GM15510 (cell line): ENCODE measurements around the gene CDKN1C.

Experiments
- POLR2A ChIP-seq: IDR thresholded peaks from 3 replicates; pipeline ENCODE4 v1.6.1; 2011; ENCODE audit warnings: borderline replicate concordance; ENCODE audit not compliant: insufficient read length; ENCODE audit errors: extremely low read depth

Gene CDKN1C

GRCh38 chr11:2859699-2860037 is 25.9 kb downstream of the CDKN1C start:
- TF ChIP-seq POLR2A: no peak

- no peak for TF ChIP-seq POLR2A
Observed at GRCh38 chr11:2858995-2859698, 26.4 kb downstream of the CDKN1C start.

- TF ChIP-seq POLR2A: no peak
Observed at GRCh38 chr11:2857918-2858317, 27.7 kb downstream of the CDKN1C start.

DNA sequence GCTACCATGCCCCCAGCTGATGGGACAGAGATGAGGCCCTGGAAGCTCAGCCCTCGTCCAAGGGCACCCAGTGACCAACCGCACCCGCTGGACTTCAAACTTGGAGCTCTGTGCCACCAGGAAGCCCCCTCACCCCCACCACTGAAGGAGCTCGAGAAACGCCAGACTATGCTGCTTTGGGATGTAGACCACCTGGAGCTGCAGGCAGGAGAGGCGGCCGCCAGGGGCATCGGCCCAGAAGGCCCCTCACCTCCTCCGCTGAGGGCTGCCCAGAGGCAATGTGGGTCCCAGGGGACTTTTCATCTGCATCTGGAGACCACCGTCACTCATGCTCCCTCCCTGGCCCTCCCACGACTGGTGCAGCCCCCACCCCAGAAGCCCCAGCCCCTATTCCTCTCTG is 28.3 kb downstream of the CDKN1C start:
- TF ChIP-seq POLR2A: no peak

DNA sequence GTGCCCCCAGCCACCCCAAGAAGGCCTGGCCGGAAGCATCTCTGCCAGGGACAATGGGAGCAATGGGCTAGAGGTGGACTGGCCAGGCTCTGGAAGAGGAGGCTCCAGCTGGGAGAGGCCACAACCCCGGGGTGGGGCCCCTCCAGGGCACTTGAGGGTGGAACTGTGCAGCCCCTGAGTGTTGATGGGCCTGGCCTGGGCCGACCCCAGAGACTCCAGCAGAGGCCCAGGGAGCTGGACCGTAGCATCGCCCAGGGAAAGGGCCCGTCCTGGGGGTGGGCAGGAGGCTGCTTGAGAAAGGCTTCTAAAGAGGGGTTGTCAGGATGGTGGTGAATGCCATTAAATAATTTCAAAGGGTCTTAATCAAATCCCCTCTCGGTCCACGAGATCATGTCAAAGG is 30.4 kb downstream of the CDKN1C start:
- no peak for TF ChIP-seq POLR2A

- no peak for TF ChIP-seq POLR2A
Observed at GRCh38 chr11:2853997-2854560, 31.5 kb downstream of the CDKN1C start.

DNA sequence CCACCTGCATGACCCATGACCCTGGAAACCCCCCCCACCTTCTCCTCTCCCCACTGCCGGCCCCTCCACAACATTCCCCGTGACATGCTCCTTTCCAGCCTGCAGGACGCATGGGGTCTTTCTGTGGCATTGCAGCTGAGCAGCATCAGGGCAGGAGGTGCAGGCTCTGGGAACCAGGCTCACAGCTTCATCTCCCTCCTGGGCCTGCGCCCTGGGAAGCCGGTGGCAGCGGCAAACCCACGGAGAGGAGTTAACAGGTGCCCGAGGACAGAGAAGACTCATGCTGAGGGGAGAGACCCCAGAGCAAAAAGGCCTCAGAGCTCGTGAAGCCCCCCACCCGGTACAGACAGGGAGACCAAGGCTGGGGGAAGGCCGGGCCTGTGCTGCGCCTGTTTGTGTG is 32.2 kb downstream of the CDKN1C start:
- TF ChIP-seq POLR2A: no peak

DNA sequence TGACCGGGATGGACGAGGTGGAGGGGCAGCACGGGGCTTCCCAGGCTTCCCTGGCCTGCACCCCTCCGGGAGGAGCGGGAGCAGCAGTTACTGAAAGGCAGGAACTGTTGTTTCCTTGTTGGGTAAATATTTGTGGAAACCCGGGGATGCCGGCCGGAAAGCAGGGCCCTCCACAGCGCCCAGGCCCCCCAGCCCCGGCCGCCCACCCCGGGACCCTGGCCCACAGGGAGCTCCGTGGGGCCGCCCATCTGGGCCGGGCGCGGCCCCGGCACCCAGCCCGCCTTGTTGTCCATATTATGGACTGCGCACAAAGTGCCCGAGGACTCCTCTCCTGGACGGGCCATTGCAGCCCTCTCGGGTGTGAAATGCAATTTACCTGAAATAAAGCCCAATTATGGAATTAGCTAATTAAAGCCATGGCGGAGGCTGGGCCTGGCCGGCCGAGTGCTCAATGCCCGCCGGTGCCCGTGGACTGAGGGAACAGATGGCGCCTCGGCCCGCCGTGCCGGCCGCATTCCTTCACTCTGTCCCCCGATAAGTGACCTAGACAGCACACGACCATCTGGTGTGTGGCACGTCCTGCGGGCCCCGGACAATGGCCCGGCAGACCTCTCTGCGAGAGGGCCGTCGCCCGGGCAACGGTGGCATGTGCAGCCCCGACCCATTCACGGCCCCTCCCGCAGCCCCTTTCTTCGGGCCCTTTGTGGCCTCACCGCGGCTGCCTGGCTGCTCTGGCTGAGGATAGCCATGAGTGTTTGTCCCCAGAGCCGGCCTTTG is 35.4 kb downstream of the CDKN1C start:
- no peak for TF ChIP-seq POLR2A

GRCh38 chr11:2848497-2848896 is 37.1 kb downstream of the CDKN1C start:
- TF ChIP-seq POLR2A: no peak

- no peak for TF ChIP-seq POLR2A
Observed at GRCh38 chr11:2847561-2847960, 38.0 kb downstream of the CDKN1C start.

DNA sequence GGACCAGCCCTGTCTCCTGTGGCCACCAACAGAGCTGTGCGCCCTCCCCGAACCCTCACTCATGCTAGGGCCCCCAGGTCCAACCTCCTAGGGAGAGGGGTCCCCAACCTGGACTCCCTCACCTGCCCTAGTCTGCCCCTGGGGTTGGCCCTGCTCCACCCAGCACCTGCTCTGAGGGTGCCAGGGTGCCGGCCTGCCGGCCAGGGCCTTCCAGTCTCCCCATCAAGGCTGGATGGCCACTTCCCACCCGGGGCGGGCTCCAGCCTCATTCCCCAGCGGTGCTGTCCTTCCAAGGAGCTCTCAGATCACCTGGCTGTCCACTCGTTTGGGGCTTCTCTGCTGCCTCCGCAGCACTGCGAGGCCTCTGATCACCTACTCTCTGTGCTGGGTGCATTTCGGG is 39.1 kb downstream of the CDKN1C start:
- no peak for TF ChIP-seq POLR2A

GRCh38 chr11:2846056-2846455 is 39.5 kb downstream of the CDKN1C start:
- TF ChIP-seq POLR2A: no peak

- no peak for TF ChIP-seq POLR2A
Observed at GRCh38 chr11:2844996-2845395, 40.6 kb downstream of the CDKN1C start.

DNA sequence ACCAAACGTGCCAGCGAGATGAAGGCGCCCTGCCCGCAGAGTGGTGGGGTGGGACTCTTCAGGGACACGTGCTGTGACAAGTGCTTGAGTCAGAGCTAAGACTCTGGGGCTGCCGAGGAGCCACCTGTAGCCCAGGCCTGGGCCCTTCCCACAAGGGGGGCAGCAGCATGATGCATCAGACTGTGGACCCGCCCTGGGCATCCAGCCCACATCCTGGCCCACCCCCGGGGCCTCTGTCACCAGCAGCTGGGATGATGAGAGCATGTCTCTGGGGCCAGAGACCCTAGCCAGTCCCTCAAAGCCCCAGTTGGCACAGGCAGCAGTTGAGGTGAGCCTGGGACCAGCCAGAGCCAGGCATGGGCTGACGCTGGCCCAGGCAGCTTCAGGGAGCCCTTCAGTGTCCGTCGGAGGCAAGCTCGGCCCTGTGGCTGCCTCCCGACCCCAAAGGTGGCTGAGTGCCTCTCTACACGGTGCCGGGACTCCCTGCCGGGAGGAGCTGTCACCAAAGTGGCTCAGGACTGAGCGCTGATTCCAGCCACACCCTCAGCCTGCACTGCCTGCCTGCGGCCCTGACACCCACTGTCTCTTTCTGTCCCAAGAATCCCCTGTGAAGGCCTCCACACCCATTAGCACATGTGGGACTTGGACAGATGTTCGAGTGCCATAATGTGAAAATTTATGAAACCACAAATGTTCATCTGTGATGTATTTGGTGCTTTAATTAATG is 41.3 kb downstream of the CDKN1C start:
- no peak for TF ChIP-seq POLR2A

DNA sequence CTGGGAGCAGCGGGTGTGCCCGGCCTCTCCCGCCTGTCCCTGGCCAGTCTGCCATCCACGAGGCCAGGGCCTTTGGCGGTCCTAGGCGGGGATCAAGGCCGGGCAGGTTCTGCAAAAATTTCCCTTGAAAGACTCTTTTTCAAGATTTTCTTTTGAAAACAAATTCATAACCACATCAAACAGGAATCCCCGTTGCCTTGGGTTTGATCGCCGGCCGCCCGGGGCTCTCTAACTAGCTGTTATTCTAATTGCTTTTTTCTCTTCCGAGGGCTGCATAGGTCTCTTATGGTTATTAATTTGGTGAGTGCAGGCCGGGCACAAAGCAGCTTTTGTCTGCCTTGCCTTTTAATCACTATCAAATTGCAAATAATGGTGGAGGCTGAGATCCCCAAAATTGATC is 42.0 kb downstream of the CDKN1C start:
- no peak for TF ChIP-seq POLR2A
